Activated CD4-positive, alpha-beta T cell treated with anti-CD3 and anti-CD28 coated beads, Interleukin-2, amount 50 U/mL, for 4 hours (primary cell): ENCODE measurements around the gene TP53TG3F.
"Not testable (repeated sequence)": the region's sequence is repeated elsewhere in the genome, so short reads cannot be mapped to it uniquely, and the experiment has no call there.

Experiments used
- DNase-seq, 2 experiments: peaks; one replicate each; pipeline ENCODE4 v3.0.0-alpha.2; 2020

The TP53TG3F gene

GRCh38 chr16:33459312-33459711 lies at the start of gene TP53TG3F:
TP53TG3F (plus strand) TSS chr16:33459612; CDS start chr16:33459680, 68 bp downstream.
- not testable (repeated sequence) for DNase-seq

GRCh38 chr16:33491611-33492010 lies 32.2 kb downstream of the TP53TG3F start:
- DNase-seq, result not testable (repeated sequence)

GRCh38 chr16:33507231-33507630 lies 47.8 kb downstream of the TP53TG3F start:
- DNase-seq, result not testable (repeated sequence)

- not testable (repeated sequence) for DNase-seq
Measured at GRCh38 chr16:33509070-33509469, 49.7 kb downstream of the TP53TG3F start.

GRCh38 chr16:33509906-33510305 lies 50.5 kb downstream of the TP53TG3F start:
- DNase-seq, result not testable (repeated sequence)
